ENCODE measurements around the gene HNRNPF.
"Not testable (repeated sequence)": the region's sequence is repeated elsewhere in the genome, so short reads cannot be mapped to it uniquely, and the experiment has no call there.

DNA sequence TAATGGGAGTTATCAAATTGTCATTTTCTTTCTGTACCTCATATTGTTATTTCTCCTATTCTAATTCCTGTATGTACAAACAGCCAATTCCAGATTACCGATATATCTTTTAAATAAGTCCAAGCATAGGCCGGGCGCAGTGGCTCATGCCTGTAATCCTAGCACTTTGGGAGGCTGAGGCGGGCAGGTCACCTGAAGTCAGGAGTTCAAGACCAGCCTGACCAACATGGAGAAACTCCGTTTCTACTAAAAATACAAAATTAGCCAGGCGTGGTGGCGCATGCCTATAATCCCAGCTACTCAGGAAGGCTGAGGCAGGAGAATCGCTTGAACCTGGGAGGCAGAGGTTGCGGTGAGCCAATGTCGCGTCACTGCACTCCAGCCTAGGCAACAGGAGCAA is 15.8 kb downstream of the HNRNPF start:
- TF ChIP-seq CTCF (IDR thresholded peaks at IDR 0.05; ENCODE audit: low read length); EZH2phosphoT487 (IDR thresholded peaks at IDR 0.05; ENCODE audit: low read length); EZH2 (optimal IDR thresholded peaks at IDR 0.05; ENCODE audit: low read depth, low read length): not testable (repeated sequence)
